Measurements from ENCODE around the gene GBX1.

GBX1 gene

GRCh38 chr7:151125470-151125845 is 42.0 kb downstream of the GBX1 start:
- peak in 1 of 2 experiments; percentile 12 for DNase-seq

DNA sequence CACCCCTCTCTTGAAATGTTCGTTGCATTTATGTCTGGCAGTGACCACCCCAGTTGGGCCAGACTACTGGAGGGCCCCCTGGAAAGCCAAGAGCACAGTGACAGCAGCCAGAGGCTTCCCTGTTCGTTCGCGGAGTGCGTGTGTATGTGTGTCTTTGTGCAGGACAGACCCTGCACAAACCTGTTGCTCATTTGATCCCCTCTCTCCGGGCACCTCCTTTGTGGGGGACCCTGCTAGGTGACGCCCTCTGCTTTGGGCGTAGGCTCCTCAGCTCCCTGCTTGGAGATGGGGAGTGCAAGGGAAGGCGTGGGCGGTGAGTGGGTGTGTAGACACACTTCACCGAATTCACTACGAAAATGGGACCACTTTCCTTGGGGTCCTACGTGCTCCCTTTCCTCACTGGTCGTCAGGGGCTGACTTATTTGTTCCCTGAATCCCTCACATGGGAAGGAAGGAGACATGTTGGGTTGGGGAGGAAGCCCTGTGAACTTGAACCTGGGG is 42.5 kb downstream of the GBX1 start:
- DNase-seq: no peak

GRCh38 chr7:151124481-151124880 is 43.0 kb downstream of the GBX1 start:
- no peak for DNase-seq

GRCh38 chr7:151123822-151124464 is 43.6 kb downstream of the GBX1 start:
- DNase-seq: peak; percentile 38 to 76

GRCh38 chr7:151123158-151123821 is 44.2 kb downstream of the GBX1 start:
- DNase-seq: no peak

GRCh38 chr7:151122796-151123157 is 44.7 kb downstream of the GBX1 start:
- no peak for DNase-seq

DNA sequence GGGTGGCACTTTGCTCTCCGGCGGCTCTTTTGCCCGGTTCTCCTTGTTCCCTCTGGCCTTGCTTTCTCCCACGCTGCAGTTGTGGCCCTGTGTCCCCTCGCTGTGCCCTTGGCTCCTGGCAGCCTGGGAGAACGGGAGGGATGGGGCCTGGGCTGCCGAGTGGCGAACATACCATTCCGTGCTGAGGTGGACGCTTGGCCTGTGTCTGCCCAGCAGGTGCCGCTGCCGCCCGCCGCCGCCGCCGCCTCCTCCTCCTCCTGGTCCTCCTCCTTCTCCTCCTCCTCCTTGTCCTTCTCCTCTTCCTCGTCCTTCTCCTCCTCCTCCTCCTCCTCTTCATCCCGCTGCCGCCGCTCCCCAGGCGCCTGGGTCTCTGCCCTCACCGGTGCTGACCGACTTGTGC is 45.2 kb downstream of the GBX1 start:
- DNase-seq: no peak

- no peak for DNase-seq
Observed at GRCh38 chr7:151121380-151122170, 45.9 kb downstream of the GBX1 start.

DNA sequence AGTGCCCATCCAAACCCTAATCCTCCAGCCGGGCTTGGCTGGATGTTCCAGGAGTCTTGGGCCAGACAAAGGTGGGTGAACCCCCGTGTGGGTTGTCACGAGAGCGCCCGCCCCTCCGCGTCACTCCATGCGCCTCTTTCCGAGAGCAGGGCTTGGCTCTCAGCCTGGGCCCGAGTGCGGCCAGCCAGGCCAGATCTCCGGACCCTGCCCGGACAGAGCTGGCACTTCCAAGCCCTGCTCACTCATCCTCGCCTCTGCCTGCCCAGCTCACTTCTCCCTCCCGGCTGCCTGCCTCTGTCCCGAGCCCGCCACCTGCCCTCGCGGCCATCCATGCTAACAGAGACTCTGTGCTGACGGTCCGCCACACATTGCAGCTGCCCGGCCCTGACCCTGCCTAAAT is 46.6 kb downstream of the GBX1 start:
- no peak for DNase-seq

DNA sequence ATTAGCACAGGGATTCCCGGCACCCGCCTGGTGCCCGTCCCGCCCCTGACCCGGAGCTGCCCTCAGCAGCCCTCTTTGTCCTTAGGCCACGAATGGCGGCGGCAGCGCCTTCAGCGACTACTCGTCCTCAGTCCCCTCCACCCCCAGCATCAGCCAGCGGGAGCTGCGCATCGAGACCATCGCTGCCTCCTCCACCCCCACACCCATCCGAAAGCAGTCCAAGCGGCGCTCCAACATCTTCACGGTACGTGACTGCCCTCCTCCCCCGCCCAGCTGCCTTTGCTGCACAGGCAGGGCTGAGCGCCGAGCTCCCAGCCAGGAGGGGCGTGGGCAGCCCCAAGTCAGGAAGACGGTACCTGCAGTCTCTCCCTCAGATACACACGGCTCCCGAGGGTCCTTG is 47.6 kb downstream of the GBX1 start:
- no peak for DNase-seq

DNA sequence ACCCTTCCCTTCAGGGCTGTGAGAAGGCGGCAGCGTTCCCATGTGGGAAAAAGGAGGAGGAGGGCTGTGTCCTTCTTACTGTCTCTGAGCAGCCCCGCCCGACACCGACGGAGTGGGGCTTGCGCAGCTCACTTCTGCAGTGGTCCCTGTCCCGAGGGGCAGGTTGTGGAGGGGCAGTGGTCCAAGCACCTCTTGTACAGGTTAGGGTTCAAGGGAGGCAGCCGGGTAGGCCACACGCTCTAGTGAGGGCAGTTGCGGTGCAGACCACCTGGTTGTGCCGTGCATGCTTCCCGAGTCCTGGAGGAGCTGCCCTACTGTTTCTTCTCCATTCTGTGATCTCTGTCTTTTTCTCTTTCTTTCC is 48.5 kb downstream of the GBX1 start:
- DNase-seq: no peak

GRCh38 chr7:151118108-151119054 is 49.1 kb downstream of the GBX1 start:
- no peak for DNase-seq

- no peak for DNase-seq
Observed at GRCh38 chr7:151117565-151117964, 49.9 kb downstream of the GBX1 start.

- no peak for DNase-seq
Observed at GRCh38 chr7:151116603-151117440, 50.7 kb downstream of the GBX1 start.

DNA sequence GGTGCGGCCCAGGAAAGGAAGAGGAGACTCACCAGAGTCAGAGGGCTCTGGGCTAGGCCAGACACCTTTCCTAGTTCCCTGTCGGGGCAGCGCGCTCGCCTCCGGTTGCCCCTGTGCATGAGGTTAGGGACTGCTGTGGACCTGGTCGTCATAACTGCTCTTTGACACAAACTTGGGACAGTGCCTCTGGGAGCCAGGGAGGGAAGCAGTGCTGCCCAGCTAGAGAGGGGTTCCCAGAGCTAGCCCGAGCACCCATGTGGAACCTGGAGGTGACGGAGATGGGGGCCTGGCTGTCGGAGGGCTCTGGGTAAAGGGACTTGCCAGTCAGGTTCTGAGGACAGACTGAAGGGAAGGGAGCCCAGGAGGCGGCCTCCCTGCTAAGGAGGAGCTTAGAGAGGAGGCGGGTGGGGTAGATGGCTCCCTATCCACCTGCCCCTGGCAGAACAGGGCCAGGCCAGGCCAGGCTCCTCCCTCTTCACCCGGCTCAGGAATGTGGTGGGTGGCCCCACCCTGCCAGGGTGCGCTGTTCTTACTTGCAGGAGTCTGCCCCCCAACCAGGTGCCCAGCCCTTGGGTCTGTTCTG is 51.6 kb downstream of the GBX1 start:
- no peak for DNase-seq

DNA sequence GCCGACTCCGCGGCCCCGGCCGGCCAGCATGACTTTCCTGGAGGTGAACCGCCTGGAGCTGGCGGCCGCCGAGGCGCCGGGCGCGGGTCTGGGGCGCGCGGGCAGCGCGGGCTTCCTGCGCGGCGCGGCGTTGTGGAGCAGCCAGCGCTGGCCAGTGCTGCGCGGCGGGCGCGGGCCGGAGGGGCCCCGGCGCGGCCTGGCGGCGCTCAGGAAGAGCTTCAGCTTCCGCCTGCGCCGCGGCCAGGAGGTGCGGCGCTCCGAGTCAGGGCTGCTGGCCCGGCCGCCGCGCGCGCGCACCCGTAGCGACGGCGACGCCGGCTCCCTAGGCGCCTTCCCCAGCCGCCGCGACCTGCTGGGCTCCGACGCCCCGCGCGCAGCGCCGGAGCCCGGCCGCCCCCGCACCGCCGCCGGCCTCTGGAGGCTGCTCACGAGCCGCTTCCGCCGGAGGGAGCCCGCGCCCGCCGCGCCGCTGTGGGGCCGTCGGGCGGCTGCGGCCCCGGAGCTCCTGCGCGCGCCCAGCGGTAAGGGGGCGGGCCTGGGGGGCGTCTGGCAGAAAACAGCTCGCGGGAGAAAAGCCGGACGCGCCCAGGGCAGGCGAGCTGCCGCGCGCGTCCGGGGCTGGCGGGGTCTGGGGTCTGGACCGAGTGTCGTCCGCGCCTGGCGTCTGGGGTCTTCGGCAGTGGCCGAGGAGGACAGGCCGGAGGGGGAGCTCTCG is 52.2 kb downstream of the GBX1 start:
- no peak for DNase-seq

GRCh38 chr7:151114151-151115090 is 53.1 kb downstream of the GBX1 start:
- no peak for DNase-seq

GRCh38 chr7:151113344-151114150 is 53.9 kb downstream of the GBX1 start:
- DNase-seq: no peak
